Activated CD4-positive, alpha-beta T cell treated with anti-CD3 and anti-CD28 coated beads, Interleukin-2, amount 50 U/mL, for 24 hours (primary cell): ENCODE measurements around the gene THRB.

Experiments
- DNase-seq, 2 donors: peaks; one replicate each; pipeline ENCODE4 v3.0.0-alpha.2; 2020; ENCODE audit warnings: low read depth in 1 of 2, low spot score in 1 of 2

Gene THRB

DNA sequence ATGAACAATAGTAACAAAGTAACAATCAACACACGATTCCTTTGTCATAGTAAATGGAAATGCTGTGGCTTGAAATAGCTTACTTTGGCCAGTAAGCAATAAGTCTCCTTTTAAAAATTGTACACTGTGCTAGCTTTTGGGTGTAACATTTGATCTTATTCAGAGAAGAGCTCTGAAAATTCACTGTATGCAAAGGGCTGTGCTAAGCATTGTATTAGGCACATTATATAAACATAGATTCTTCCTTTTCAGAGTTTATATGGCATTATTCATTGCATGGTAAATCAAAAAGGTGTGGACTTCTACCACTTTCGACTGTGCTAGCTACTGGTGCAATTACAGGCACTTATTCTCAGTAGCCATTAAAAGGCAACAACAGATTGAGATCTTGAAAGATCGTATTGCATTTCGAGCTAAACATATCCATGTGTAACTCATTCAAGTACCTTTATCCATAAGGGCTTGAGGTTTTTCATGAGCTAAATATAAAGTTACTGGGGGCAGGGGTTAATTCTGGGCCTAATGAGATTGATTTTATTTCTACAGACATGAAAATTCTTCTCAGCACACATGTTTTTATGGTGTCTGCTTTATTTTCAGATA, 302.7 kb downstream of the THRB start:
- no peak for DNase-seq

DNA sequence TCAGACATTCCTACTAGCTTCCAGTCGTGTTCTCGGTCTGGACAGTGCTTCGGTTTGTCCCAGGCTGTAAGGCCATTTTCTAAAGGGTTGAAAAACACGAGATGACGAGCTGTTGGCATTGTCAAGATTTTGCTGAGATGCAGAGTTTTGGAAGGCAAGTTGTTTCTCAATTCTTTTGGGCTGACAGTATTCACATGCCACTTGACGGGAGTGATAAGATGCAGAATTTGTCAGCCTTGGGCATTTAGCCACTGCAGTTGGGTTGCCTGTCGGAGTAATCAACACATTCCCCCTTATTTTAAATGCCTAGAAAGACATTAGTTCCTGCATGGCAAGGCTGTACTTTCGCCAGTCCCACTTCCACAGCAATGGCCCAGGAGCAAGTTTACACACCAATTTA, 304.4 kb downstream of the THRB start:
- no peak for DNase-seq

DNA sequence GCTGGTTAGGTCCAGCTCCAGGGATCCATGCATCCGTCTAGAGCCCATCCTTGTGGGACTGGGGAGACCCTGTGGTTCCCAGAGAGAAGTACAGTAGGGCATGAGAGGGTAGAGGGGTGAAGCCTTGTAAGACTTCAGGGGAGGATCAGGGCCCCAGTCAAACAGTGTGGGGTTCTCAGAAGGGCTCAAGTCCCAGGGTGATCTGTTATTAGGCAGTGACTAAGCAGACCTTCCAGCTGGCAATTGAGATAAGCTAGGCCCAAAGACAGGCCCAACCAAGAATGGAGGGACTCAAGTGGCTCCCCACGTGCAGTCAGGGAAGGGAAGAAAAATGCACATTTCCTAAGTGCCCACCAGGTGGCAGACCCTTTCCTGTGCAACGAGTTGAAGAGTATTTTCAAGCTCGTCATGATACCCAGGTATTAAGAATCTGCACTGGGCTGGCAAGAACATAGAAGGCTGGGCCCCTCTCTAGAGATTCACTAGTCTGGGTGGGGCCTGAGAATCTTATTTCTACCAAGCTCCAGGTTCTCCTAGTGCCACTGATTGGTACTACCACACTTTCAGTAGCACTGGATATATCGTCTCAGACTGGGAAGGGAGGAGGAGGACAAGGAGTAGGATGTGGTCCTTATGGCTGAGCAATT, 308.8 kb downstream of the THRB start:
- no peak for DNase-seq

DNA sequence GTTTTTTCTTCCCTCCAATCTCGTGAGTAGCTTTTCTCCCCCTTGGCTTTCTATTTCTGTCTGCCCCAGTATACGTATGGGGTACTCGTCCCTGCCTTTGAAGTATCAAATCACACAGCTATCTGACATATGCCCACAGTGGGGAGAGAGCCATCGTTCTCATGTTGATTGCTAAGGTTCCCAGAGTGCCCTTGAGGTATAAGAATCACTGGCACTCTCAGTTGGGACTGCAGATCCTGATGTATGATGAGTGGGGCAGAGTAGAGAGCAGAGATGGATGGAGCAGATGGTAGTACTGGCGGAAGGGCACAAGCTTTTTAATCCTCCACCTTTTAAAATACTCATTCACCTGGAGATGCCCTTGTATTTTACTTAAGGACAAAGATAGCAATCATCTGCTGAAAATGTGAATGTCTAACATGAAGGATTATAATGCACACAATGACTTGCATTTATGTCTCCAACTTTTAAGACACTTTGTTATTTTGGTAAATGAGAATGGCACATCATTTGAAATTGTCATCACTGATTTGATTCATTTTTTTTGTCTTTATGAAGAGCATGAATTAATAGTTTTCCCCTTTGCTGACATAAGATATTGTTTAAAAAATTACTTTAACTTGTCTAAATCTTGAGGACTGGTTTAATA, 310.0 kb downstream of the THRB start:
- DNase-seq = no peak

DNA sequence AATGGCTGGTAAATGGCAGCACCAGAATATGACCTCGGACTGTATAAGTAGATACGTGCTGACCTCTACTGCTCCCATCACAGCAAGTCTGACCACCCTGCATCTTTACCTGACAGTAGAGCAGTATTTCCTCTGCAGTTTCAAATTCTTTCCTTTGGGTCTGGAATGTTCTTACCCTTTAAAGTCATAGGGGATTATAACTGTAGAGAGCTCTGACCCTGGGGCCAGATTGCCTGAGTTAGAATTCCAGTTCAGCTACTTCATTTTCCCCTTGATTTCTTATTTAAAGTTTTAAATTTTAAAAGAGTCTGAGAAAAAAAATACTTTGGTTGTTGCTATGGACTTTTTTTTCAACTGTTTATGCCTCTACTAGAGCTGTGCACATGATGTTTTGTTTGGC, 311.9 kb downstream of the THRB start:
- no peak for DNase-seq

DNA sequence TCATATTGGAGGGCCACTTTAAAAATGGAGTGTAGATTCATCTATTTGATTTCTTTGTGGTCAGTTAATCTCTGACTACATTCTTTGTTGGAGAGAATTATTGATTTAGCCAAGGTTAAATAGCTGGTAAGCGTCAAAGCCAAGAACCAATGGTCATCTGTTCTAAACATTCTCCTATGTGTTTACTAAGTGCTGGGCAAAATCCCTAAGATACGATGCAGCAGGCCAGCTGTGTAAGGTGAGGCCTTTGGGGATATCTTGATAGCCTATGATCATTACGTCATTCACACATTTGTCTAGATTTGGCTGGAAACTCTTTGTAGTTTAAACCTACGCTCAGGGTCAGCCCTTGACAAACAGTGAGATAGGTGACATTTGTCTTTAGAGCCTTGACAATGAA, 313.4 kb downstream of the THRB start:
- DNase-seq = no peak

DNA sequence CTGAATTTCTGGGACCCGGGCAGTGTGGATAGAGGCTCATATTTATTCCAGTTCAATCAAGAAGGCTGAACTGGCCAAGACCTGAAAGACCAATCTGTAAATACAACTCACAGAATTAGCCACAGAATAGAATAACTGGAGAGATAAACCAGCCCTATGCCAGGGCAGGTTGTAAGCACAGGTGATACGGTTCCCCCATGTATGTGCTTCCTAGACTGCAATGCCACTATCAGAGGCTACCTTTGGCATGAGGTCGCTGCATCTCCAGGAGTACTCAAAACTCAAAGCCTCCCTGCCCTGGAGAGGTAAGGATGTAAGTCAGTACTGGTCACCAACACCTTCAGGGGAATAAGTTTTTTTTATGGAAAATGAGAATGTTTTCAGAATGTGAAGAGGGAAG, 314.0 kb downstream of the THRB start:
- no peak for DNase-seq

DNA sequence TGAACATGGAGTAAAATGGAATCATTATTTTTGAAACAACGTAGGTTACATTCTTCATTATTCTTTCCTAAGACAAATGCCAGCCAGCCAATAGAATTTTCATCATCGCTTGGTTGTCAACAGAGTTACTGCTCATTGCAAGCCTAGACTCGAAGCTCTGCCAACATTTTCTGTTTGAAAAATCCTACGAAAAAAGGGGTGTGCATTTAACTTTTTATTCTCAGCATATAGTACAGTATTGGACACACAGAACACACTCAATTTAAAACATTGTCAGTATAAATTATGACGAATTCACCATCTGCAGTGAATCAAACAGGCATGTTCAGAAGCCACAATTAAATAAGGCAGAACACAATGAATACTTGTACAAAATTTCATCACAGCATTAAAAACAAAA, 317.4 kb downstream of the THRB start:
- no peak for DNase-seq

DNA sequence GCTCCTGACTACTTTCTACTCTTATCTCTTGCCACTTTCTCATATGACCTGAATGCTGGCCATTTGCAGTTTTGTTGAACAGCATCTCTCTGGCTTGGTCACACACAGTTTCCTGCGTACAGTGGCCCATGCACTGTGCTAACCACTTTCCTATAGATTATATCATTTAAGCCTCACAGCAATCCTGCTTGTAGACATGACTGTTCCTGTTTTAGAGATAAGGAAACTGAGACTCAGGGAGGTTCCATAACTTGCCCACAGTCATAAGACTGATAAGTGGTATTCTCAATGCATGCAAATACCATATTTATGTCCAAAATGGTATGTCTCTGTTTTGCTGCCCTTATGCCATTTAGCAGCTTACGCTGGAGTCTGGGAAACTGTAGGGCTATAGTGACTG, 320.0 kb downstream of the THRB start:
- DNase-seq = no peak

DNA sequence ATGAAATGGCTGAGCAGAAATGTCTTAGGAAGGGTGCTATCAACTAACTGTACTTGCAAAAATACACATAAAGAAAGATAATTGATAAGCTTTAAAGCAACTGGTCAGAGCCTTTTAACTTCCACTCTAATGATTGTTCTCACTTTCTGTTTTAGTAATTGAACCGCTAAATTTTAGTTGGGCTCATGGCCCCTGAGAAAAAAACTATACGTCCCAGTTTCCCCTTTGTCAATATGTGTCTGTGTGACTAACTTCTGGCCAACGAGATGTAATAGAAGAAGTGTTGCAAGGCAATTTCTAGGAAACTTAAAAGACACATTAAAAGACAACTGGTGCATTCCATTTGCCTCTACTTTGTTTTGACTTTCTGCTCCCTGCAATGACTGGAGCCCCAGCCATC, 325.7 kb downstream of the THRB start:
- DNase-seq = no peak

DNA sequence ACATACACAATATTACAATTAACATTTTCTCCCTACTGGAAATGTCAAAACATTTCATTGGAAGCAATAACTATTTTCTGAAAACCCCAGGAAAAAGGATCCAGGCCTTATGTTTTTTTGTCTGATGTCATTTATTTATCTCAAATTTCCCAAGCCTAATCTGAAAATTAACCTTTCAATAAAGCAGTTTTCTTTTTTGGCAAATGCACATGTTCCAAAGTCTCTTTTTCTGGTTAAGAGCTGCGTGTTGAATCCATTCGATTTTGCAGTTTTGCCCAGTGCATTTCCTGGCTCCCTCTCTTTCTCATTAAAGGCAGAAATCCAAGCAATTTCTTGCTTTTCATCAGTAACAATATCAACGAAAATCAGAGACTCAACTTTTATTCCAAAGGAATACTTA, 327.2 kb downstream of the THRB start:
- no peak for DNase-seq

DNA sequence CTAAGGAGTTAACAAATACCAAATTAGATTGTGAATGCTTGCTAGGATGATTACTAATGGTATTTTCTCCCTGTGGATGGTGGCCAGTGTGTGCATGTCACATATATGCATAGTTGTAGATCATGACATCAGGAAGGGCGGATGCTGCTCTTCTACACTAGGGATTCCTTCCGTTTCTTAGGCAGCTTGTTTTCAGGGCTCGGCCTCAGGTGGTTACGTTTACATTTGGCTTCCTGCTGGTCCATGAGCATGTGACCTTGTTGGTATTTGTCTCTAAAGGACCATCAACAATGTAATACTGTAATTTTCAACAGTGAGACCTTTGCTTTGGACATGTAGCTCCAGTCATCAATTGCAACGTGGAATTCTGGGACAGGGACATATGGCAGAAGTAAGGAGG, 328.1 kb downstream of the THRB start:
- no peak for DNase-seq

DNA sequence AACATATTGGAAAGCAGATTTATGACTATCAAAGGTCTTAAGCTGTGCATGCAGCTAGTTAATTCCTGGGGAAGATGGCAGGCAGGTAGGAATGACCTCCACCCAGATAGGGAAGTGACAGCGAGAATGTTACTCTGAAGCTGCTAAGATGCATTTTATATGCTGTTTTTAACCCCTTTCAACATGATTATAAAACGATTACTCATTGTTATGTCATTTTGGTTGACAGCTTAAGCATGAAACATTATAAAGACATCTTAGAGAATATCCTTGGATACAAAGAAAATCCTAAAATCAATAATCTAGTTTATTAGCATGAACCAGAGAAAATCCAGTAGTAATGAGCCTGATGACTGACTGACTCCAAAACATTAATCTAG, 329.1 kb downstream of the THRB start:
- DNase-seq = no peak

DNA sequence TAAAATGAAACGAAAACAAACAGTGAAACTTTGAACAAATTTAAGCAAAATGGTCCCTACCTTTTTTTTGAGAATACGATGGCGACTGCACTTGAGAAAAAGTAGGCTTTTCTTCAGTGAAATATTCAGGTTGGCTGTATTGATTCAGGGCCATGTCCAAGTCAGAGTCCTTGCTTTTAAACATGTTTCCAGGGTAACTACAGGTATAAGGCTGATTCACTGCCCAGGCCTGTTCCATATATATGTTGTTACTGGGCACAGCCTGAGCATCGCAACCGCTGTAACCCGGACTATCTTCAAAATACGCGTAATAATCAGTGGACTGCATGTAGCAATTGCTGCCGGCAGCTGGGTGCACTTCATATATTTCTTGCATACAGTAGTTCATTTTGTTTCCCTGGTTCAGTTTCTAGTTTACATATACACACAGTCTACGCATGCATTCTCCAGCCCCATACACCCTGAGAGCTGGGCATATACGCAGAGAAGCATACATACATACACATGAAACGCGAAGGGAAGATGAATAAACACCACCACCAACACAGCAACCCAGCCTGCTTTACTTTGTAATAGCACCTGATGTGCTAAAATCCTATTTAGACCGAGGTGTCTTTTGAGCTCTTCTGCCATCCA, 329.6 kb downstream of the THRB start:
- DNase-seq = no peak

DNA sequence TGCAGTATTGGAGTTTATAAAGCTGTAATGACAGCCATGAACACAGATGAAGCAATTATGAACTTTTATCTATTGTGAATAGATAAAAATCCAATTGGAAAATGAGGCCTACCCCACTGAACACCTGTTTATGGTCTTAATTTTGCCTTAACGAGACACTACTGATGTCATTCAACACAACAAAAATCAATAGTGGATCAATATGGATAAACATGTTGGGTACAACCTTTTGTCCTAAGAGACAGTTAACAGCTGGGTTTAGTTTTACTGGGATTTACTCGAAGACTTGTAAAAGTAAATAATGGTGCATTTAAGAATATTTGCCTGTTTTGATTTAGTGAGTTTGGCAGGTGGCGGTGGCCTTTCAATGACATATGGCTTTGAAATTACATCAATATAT, 331.7 kb downstream of the THRB start:
- DNase-seq = no peak

DNA sequence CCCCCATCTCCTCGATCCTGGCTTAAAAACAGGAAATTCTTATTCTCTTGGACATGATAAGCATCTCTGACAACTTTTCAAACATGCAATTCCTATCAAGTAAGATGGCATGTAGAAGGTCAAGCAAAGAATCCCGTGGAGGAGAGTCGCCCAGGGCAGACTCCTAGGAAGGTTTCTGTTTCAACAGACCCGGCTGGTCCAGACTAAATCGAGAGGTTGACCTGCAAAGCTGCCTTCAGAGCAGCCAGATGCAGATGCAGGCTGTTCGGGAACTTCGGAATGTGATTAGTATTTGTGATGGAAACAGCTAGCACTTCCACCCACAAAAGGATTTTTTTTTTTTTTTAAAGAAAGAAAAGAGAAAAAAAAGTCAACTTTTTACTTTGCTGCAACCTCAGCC, 332.8 kb downstream of the THRB start:
- DNase-seq = no peak

DNA sequence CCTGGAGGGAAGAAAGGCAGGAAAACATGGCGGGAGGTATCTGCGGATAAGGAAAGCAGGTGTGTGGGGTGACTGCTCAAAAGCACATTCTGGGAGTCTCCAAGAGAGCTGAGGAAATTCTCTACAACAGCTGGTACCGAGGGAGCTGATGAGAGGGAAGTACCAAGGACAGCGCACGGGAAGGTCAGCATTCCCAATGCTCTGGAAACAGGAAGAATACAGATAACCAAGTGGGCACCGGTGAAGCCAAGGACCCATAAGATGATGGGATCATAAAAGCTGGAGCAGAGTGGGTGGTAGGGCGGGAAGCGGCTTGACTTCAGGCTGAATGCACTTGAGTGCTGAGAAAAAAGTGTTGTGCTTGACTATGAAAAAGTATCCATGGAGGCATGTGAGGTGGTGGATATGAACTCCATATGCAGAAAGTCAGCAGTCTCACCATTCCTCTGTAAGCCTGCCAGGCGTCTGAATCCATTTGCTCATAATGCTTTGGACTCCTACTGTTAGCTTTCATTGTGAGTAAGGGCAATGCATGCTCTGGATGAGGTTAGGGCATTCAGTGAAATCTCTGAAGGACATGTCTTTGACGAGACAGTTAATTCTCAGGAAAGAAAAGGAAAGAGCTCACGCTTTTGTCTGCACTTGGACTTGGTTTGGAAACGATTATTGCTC, 334.1 kb downstream of the THRB start:
- no peak for DNase-seq

DNA sequence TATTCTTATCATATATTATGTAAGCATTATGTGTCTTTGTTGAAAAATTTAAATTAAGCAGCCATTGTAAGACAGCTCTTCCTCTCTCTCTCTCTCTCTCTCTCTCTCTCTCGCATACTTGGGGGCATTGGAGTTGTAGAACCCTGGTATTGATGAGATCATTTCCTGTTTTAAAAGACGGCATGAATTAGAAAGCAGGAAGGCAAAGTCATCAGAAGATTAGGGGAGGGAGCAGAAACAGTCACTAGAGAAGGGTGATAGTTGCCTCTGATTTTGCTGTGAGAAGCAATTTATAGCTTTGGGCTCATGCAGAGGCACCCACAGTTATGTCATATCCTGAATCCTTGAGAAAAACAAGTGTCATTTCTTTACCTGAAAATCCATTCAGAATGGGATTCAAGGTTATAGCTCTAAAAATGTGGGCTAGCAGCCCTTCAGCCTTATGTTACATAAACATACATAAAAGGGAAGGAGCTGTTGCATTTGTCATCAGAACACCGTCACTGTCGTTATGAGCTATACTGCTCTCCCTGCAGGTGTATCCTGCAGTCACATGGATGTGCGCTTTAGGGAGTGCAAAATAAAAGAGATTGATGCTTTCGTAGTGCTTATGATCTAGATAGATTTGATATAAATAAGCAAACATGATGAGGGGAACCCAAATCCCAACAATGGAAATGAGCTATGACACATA, 335.7 kb downstream of the THRB start:
- DNase-seq = no peak

DNA sequence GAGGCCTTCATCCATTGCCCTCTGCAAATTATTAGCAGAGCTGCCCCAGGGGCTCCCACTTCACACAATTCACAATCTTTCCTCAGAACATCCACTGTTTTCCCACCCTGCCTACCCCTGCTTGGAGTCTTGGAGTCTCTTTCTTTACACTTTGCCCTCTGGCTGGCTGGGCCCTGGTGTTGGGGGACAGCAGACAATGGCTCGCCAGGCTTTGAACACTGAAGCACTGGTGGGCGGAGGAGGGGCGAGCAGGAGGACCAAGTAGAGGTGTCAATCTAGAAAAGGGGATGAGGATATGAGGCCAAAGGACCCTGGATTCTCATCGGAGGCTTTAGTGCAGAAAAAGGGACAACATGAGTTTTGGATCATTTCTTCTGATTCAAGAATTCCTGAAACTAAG, 337.5 kb downstream of the THRB start:
- no peak for DNase-seq

DNA sequence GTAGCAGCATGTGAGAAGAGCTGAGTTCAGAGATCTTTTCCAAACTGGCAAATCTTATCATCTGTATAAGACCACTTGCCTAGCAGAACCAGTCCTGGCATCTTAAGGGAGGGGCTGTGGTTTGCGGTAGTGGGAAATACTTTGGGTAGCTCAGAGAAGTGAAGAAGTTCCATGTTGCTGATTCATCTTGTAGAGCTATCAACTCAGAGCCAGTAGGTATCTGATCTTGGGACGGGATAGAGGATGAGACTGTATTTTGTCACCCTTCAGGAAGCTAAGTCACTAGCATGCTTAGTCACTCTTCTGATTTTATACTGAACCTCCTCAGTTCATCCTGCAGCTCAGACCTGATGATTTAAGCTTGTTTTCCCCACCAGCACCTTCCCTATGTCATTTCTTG, 338.2 kb downstream of the THRB start:
- no peak for DNase-seq

DNA sequence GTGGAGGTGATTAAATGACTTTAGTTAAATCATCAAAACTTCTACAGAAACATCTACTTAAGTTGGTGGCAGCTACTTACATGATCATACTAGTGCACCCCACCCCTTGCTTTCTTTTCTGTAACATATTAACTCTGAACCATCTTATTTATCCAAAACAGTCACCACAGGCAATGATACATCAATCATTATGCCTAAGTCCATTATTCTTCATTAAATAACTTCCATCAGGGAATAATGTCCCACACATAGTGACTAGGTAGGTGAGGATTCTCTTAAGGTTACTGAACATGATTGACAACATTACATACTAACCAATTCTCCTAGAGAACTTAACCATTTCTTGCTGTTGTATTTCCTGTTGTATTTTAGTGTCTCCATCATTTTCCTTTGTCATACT, 339.4 kb downstream of the THRB start:
- DNase-seq = no peak
